Endothelial cell of hepatic sinusoid (primary cell): Measurements from ENCODE around the gene PSAT1.
"Not testable (repeated sequence)": the region's sequence is repeated elsewhere in the genome, so short reads cannot be mapped to it uniquely, and the experiment has no call there.

Experiments
- in situ Hi-C: cut with HindIII; loops from 2 replicates; pipeline ENCODE4 v1.10.0; 2017; ENCODE audit warnings: low sequenced_read_pairs

The PSAT1 gene

DNA sequence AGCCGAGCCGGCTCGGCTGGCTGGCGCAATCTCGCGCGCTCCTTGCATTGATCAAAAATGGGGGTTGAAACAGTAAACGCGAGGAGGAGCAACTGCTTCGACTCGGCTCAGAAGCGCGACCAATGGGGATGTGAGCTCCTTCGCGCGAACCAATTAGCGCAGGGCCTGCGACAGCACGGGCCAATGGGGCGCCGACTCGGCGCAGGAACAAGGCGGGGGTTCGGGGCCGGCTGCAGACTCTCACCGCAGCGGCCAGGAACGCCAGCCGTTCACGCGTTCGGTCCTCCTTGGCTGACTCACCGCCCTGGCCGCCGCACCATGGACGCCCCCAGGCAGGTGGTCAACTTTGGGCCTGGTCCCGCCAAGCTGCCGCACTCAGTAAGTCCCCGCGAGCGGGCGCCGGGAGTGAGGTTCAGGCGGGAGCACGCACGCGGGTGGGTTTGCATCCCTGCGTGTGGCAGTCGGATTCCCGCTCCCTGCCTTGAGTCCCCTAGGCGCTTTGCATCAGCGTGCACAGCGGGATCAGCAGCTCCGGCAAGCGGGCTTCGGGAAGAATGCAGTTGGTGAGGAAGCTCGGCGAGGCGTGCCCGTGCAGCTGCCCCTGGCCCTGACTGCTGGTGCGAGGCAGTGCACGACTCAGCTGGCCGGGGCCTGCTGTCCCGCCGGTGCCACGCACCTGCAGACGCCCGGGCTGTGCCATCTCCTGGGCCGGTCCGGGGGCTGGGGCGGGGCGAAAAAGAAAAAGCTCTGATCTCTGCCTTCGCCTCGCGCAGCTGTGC lies at the start of gene PSAT1:
Gene PSAT1 (plus strand): TSS at position 233 of the 779 bp plus-strand sequence. CDS start 86 bp downstream, at position 319.
- in situ Hi-C loops = no loop called here

DNA sequence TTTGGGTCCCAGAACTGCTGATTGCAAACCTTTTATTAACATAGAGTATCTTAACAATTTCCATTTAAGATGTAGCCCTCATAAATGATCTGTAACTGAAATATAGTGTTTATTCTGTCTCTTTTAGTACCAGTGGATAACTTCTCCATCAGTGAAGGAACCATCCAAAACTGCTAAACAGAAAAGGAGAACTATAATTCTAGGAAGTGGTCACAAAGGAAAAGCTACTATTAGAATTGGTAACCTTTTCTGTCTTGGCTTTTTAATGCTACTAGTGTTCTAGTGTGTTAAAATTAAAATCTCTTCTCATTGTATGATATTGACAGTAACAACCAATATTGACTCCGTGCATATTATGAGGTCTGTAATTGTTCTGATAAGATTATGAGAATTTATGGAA lies 48.3 kb upstream of the PSAT1 start:
- in situ Hi-C loops = no loop called here

GRCh38 chr9:78249542-78249941 lies 47.4 kb upstream of the PSAT1 start:
- in situ Hi-C loops = no loop called here

GRCh38 chr9:78252616-78253015 lies 44.3 kb upstream of the PSAT1 start:
- in situ Hi-C loops = no loop called here

- in situ Hi-C loops = no loop called here
Measured at GRCh38 chr9:78253285-78253684, 43.6 kb upstream of the PSAT1 start.

- in situ Hi-C loops = no loop called here
Measured at GRCh38 chr9:78261403-78262001, 35.4 kb upstream of the PSAT1 start.

- in situ Hi-C loops = no loop called here
Measured at GRCh38 chr9:78262655-78263054, 34.3 kb upstream of the PSAT1 start.

- in situ Hi-C loops = no loop called here
Measured at GRCh38 chr9:78267889-78268288, 29.0 kb upstream of the PSAT1 start.

GRCh38 chr9:78269784-78270183 lies 27.1 kb upstream of the PSAT1 start:
- in situ Hi-C loops = no loop called here

DNA sequence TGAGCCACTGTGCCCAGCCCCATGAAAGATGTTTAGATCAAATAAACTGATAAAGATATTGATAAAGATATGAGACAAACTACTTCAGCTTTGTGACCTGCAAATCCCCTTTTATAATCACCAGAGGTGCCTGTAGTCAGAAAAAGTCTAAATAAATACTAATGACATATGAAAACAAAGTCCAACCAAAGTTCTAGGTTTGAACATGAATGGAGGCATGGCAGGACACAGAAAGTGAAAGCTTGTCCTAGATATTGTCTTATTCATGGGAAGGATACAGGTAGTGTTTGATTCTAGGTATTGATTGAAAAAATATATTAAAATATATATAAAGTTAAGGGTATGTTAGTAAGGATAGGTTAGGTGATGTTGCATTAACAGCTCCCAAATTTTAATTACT lies 24.6 kb upstream of the PSAT1 start:
- in situ Hi-C loops = no loop called here

GRCh38 chr9:78273761-78274160 lies 23.2 kb upstream of the PSAT1 start:
- in situ Hi-C loops = no loop called here

GRCh38 chr9:78278177-78278777 lies 18.6 kb upstream of the PSAT1 start:
- in situ Hi-C loops = no loop called here

GRCh38 chr9:78278801-78279200 lies 18.1 kb upstream of the PSAT1 start:
- in situ Hi-C loops = no loop called here

DNA sequence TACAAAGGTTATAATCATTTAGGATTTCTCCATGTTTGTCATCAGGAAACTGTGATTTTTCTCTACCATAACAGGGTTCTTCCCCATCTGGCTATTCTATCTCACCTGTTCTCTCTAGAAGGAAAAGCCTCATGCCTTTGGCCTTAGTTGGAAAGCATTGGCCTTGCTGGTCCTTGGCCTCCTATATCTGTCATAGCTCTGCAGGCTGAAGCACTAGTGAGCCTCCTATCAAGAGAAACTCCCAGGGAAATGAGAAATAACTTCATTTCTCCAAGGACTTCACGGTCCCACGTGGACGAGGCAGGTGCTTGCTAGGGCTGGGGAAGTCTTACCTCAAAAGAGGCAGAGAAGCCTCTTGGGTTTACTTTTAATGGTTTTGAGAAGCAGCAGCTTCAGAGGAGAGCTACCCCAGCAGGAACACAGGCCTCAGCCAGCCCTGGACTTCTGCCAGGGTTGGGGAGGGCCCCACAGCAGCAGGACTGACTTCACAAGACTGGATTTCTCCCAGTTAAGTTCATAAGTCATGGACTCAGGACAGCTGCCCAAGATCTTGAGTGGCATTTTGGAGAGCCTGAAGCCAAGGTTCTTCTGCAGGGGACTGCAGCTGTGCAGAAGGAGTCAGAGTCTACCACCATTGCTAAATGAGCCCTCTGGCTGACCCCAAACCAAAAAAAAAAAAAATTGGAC lies 15.8 kb upstream of the PSAT1 start:
- in situ Hi-C loops = no loop called here

GRCh38 chr9:78284181-78284580 lies 12.7 kb upstream of the PSAT1 start:
- in situ Hi-C loops = not testable (repeated sequence)

DNA sequence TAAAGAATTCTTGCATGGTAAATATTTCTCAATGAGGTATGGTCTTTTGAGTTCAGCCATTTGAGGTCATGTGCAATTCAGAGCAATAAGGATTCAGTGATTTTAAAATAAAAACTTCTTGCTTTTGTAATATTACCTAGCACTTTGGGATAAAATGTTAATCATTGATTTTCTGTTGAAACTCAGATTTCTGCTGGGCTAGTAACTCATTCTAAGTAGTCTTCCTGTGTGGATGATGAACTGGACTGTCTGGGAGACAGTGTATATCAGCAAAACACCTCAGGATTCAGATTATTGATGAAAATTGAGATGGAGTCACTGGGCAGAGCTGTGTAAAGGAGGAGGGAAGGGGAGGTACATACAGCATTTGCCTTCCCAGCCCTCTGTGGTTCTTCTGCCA lies 10.8 kb upstream of the PSAT1 start:
- in situ Hi-C loops = no loop called here

GRCh38 chr9:78286946-78287388 lies 10.0 kb upstream of the PSAT1 start:
- in situ Hi-C loops = no loop called here

DNA sequence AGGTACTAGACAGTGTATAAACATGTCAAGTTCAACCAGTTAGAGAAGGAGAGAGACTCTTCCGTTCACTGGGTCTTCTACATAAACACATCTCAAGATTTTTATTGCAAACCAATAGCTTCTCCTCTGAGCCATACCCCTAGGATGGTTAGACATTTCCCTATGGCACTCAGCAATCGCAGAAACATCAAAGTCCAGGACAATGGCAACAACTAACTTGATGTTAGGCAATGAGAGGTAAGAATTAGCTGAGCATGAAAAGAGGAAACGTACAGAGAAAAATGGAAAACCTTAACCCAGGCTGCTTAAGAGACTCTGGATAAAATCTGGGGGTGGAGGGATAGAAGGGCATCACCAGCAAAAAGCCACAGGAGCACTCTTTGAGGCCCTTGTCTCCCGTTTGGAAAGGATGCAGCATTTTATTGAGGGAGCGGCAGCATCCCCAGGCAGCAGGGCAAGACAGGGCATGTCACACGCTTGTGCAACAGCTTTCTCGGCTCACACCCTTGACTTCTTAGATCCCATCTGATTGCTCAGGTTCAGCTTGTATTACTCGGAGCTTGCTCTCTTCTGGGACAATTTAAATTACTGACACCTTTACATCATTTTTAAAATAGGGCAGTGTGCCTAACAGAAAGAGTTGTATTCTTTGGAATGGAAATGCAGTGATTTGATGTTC lies 8.6 kb upstream of the PSAT1 start:
- in situ Hi-C loops = no loop called here

DNA sequence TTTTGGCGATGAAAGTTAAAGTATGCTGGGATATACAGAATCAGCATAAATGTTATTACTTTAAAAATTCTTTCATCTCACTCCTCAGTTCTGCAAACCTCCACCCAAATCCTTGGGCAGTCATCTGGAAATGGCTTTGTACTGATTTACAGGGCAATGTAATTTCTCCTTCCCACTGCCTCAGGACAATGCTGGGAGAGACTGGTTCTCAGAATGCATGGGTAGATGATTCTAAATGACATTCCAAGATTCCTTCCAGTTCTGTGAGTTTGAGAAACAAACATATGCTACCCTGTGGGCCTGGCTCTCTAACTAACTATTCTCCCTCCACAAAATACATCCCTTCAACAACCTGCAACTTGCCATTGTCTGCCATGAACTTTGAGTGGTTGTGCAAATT lies 7.5 kb upstream of the PSAT1 start:
- in situ Hi-C loops = no loop called here

DNA sequence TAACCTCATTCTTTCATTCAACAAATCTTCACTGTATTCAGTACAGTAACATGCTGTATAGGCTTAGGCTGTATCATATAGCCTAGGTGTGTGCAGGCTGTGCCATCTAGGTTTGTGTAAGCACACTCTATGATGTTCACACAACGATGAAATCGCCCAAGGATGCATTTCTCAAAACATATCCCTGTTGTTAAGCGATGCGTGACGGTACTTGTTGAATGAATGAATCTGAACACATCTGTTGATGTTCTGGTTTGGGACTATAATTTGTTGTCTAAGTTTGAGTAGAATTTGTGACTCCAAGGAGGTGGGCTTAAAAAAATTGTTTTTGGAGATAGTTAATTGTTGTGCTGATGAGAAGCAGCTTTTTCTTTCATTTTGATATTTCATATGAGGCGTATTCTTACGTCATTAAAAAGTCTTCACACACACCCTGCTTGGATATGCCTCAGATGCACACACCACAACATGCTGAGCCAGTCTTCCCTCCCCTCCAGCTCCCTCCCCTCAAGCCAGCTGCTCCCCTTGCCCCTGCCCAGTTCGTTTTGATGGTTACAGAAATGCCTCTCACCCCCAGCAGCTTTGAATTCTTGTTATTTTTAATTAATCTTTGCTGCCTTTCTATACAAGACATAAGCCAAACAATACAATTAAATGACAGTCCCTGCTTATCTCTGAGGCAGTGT lies 5.5 kb upstream of the PSAT1 start:
- in situ Hi-C loops = no loop called here
